Prostate gland (tissue), 2 donors: ENCODE results near the gene EPHB2.

Experiments
- CTCF ChIP-seq, 4 experiments: fragments of 200-600 bp in 2 of 4; fragments of 450-650 bp in 2 of 4; sonication (generic) in 2 of 4; IDR thresholded peaks; 1 replicate in 3 of 4; 2 replicates in 1 of 4; pipeline ENCODE4 v1.5.1; 2016 to 2019; ENCODE audit warnings: antibody characterized with exemption in 4 of 4, mild to moderate bottlenecking in 2 of 4, moderate library complexity in 2 of 4
- POLR2A ChIP-seq: fragments of 450-650 bp; IDR thresholded peaks from one replicate; pipeline ENCODE4 v1.6.1; 2016; ENCODE audit warnings: antibody characterized with exemption, mild to moderate bottlenecking
- POLR2AphosphoS5 ChIP-seq: sonication (generic); formaldehyde crosslinking; IDR thresholded peaks from one replicate; pipeline ENCODE4 v1.6.1; 2017; ENCODE audit warnings: antibody characterized with exemption

GRCh38 chr1:22749919-22750684 lies 39.5 kb downstream of the EPHB2 start:
- TF ChIP-seq CTCF (IDR thresholded peaks at IDR 0.05): no peak
- TF ChIP-seq POLR2A: no peak
- peak; percentile 77 for TF ChIP-seq POLR2AphosphoS5
